Left lung (tissue), 10 donors: ENCODE data around the gene SLC25A41. TPM values are rescaled to one million over a fixed set of nuclear protein-coding genes. Genes with fewer than 3 reads are reported as not detected.

Experiments
- ATAC-seq: fragments of 200-7000 bp; cut with Tn5 transposase; one replicate; pipeline ENCODE4 v1.9.1; 2020; ENCODE audit warnings: moderate library complexity
- DNase-seq, 4 donors: peaks; one replicate each; pipeline ENCODE4 v3.0.0-alpha.2; 2013 to 2020
- H3K27ac ChIP-seq, 2 donors: fragments of 200-600 bp; sonication (generic) in 1 of 2; one replicate each; pipeline versions ENCODE4 v1.5.0 to v1.8.0; 2020 to 2021
- H3K27me3 ChIP-seq, 2 donors: fragments of 200-600 bp; sonication (generic) in 1 of 2; one replicate each; pipeline versions ENCODE4 v1.5.0 to v1.8.0; 2020 to 2021
- H3K36me3 ChIP-seq, 2 donors: fragments of 200-600 bp; sonication (generic) in 1 of 2; one replicate each; pipeline versions ENCODE4 v1.5.0 to v1.8.0; 2020 to 2021
- H3K4me1 ChIP-seq, 2 donors: fragments of 200-600 bp; one replicate each; pipeline ENCODE4 v1.8.0; 2021
- H3K4me3 ChIP-seq, 2 donors: fragments of 200-600 bp; sonication (generic) in 1 of 2; one replicate each; pipeline versions ENCODE4 v1.5.0 to v1.8.0; 2020 to 2021; ENCODE audit warnings: mild to moderate bottlenecking in 1 of 2
- H3K9me3 ChIP-seq, 2 donors: fragments of 200-600 bp; sonication (generic) in 1 of 2; one replicate each; pipeline versions ENCODE4 v1.5.0 to v1.8.0; 2020 to 2021
- intact Hi-C, 2 donors: fragments of 100-400 bp; cut with DNase I; formaldehyde crosslinking; loops; one replicate each; pipeline versions ENCODE4 v1.11.2 to v1.14.2; 2022
- microRNA-seq, 2 donors: library from miRNA; unstranded; fragments of <30 nt; microRNA quantifications; one replicate each; pipeline ENCODE4, GENCODE V29; 2019
- polyA plus RNA-seq, 6 donors: library from polyadenylated mRNA; unstranded; fragments of 120-200 nt; gene quantifications; one replicate each; pipeline ENCODE4 v1.2.1, GENCODE V29; 2013; ENCODE audit not compliant: insufficient read length in 6 of 6
- total RNA-seq, 2 donors: library from RNA; stranded (reverse); fragmentation: NEBNext Ultra II Directional; extraction: Animal tissue kit (Norgen Biotek cat#: 25700); gene quantifications; one replicate each; pipeline ENCODE4 v1.2.1, GENCODE V29; 2021
- TF ChIP-seq, protein P1 (sequence below), 2 donors: fragments of 200-600 bp; sonication (generic) in 1 of 2; IDR thresholded peaks; one replicate each; pipeline versions ENCODE4 v1.5.0 to v1.8.0; 2021; ENCODE audit warnings: antibody characterized with exemption in 2 of 2
- donor health status: DM: no; HTN: yes; CAD: no.
- donor health status: DM: no; HTN: no; CAD: no.

The SLC25A41 gene
- total and polyA plus RNA-seq, 8 donors = 0.31 to 1.7 (median 0.71) TPM

DNA sequence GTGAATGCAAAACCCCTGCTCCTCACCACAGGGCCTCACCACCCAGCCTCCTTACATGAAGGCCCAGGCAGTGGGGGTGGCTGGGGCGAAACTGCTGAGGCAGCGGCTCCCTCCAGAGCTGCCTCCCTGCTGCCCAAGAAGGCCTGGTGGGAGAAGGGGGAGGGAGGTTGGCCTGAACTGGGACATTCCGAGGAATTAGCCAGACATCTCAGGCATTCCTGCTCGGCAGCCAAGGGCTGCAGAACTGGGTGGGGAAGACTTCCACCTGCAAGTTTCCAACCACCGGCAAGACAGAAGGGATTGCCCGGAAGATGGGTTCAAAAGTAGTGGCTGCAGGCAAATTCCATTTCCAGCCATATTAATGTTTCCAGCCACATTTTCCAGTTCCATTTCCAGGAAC lies 55.5 kb downstream of the SLC25A41 start:
- TF ChIP-seq, protein P1, sequence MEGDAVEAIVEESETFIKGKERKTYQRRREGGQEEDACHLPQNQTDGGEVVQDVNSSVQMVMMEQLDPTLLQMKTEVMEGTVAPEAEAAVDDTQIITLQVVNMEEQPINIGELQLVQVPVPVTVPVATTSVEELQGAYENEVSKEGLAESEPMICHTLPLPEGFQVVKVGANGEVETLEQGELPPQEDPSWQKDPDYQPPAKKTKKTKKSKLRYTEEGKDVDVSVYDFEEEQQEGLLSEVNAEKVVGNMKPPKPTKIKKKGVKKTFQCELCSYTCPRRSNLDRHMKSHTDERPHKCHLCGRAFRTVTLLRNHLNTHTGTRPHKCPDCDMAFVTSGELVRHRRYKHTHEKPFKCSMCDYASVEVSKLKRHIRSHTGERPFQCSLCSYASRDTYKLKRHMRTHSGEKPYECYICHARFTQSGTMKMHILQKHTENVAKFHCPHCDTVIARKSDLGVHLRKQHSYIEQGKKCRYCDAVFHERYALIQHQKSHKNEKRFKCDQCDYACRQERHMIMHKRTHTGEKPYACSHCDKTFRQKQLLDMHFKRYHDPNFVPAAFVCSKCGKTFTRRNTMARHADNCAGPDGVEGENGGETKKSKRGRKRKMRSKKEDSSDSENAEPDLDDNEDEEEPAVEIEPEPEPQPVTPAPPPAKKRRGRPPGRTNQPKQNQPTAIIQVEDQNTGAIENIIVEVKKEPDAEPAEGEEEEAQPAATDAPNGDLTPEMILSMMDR (IDR thresholded peaks at IDR 0.05) = no peak
- no peaks in the 10 kb centered on the region for H3K9me3 ChIP-seq
- H3K27me3 ChIP-seq = no peaks in the 10 kb centered on the region
- intact Hi-C loops = no loop called here
- ATAC-seq = no peak
- H3K27ac ChIP-seq = no peak overlapping the region
- peaks cover 0 to 7% of the 10 kb centered on the region in 2 donors for H3K4me1 ChIP-seq
- no peak overlapping the region for H3K4me3 ChIP-seq
- H3K36me3 ChIP-seq = peaks cover 0 to 64% of the 10 kb centered on the region in 2 donors
- DNase-seq = no peak

- H3K27me3 ChIP-seq = no peaks in the 10 kb centered on the region
- no peak for DNase-seq
- H3K9me3 ChIP-seq = no peaks in the 10 kb centered on the region
- ATAC-seq = no peak
- no peak overlapping the region for H3K27ac ChIP-seq
- peaks cover 0 to 50% of the 10 kb centered on the region in 2 donors for H3K36me3 ChIP-seq
- peaks cover 3 to 12% of the 10 kb centered on the region in 2 donors for H3K4me1 ChIP-seq
- TF ChIP-seq, protein P1 (IDR thresholded peaks at IDR 0.05) = no peak
- intact Hi-C loops = no loop called here
- H3K4me3 ChIP-seq = no peak overlapping the region
These were observed 56.9 kb downstream of the SLC25A41 start for GRCh38 chr19:6376512-6377190.

Small RNA genes within 50 kb of the gene (microRNA-seq; reads per million reads assigned to microRNA genes)
- gene MIR3940 (4.6 to 6.4 reads per million in 2 donors), gene MIR6790 (0 reads per million in 2 donors), gene MIR6885 (1.0 to 1.5 reads per million in 2 donors)

Other genes starting within 250 kb of the SLC25A41 start
- gene MLLT1, start 153.8 kb downstream of the SLC25A41 start, total RNA-seq = 10 to 100 TPM; 69.3 to 71.3 TPM
- 100 to 1,000 TPM in 1 of 6 donors, 10 to 100 TPM in 5; 69.4 to 106 (median 89.1) TPM for gene MLLT1, start 153.8 kb downstream of the SLC25A41 start, polyA plus RNA-seq
- not detected for gene ACER1, start 100.2 kb downstream of the SLC25A41 start, total RNA-seq
- gene ACER1, start 100.2 kb downstream of the SLC25A41 start, polyA plus RNA-seq = under 1 TPM in 2 of 6 donors, not detected in 4; 0.15 to 0.30 TPM
- 10 to 100 TPM; 69.5 to 78.4 TPM for gene CLPP, start 72.2 kb downstream of the SLC25A41 start, total RNA-seq
- 10 to 100 TPM; 40.9 to 65.2 (median 54.4) TPM for gene CLPP, start 72.2 kb downstream of the SLC25A41 start, polyA plus RNA-seq
- 10 to 100 TPM; 52.8 to 67.7 TPM for gene ALKBH7, start 61.0 kb downstream of the SLC25A41 start, total RNA-seq
- 10 to 100 TPM; 34.2 to 67.9 (median 48.2) TPM for gene ALKBH7, start 61.0 kb downstream of the SLC25A41 start, polyA plus RNA-seq
- 1 to 10 TPM; 1.9 to 2.1 TPM for gene PSPN, start 57.8 kb downstream of the SLC25A41 start, total RNA-seq
- gene PSPN, start 57.8 kb downstream of the SLC25A41 start, polyA plus RNA-seq = 1 to 10 TPM; 1.8 to 2.7 (median 2.4) TPM
- 10 to 100 TPM; 39.6 to 43.4 TPM for gene GTF2F1, start 40.6 kb downstream of the SLC25A41 start, total RNA-seq
- 10 to 100 TPM; 70.1 to 99.1 (median 77.9) TPM for gene GTF2F1, start 40.6 kb downstream of the SLC25A41 start, polyA plus RNA-seq
- gene KHSRP, start 9.0 kb downstream of the SLC25A41 start, total RNA-seq = 100 to 1,000 TPM; 173 to 203 TPM
- 100 to 1,000 TPM; 247 to 333 (median 284) TPM for gene KHSRP, start 9.0 kb downstream of the SLC25A41 start, polyA plus RNA-seq
- 100 to 1,000 TPM in 1 of 2 donors, 10 to 100 TPM in 1; 57.9 to 118 TPM for gene SLC25A23, start 26.0 kb upstream of the SLC25A41 start, total RNA-seq
- 10 to 100 TPM; 43.1 to 57.8 (median 54.4) TPM for gene SLC25A23, start 26.0 kb upstream of the SLC25A41 start, polyA plus RNA-seq
- 10 to 100 TPM; 38.1 to 78.8 TPM for gene CRB3, start 30.5 kb upstream of the SLC25A41 start, total RNA-seq
- gene CRB3, start 30.5 kb upstream of the SLC25A41 start, polyA plus RNA-seq = 10 to 100 TPM; 14.9 to 21.3 (median 17.8) TPM
- 10 to 100 TPM in 1 of 2 donors, 1 to 10 TPM in 1; 6.7 to 11.8 TPM for gene DENND1C, start 48.0 kb upstream of the SLC25A41 start, total RNA-seq
- 10 to 100 TPM; 17.5 to 22.1 (median 19.7) TPM for gene DENND1C, start 48.0 kb upstream of the SLC25A41 start, polyA plus RNA-seq
- gene TUBB4A, start 68.5 kb upstream of the SLC25A41 start, total RNA-seq = under 1 TPM; 0.35 to 0.65 TPM
- gene TUBB4A, start 68.5 kb upstream of the SLC25A41 start, polyA plus RNA-seq = 1 to 10 TPM; 3.6 to 5.9 (median 4.9) TPM
- gene TNFSF9, start 97.3 kb upstream of the SLC25A41 start, total RNA-seq = 10 to 100 TPM in 1 of 2 donors, 1 to 10 TPM in 1; 5.5 to 10.2 TPM
- gene TNFSF9, start 97.3 kb upstream of the SLC25A41 start, polyA plus RNA-seq = under 1 TPM; 0.20 to 0.70 (median 0.30) TPM
- under 1 TPM in 1 of 2 donors, not detected in 1; 0.42 TPM for gene CD70, start 157.4 kb upstream of the SLC25A41 start, total RNA-seq
- gene CD70, start 157.4 kb upstream of the SLC25A41 start, polyA plus RNA-seq = under 1 TPM in 3 of 6 donors, not detected in 3; 0.22 to 0.53 (median 0.36) TPM
- gene TNFSF14, start 236.4 kb upstream of the SLC25A41 start, total RNA-seq = 1 to 10 TPM; 2.1 to 6.2 TPM
- gene TNFSF14, start 236.4 kb upstream of the SLC25A41 start, polyA plus RNA-seq = under 1 TPM; 0.13 to 0.95 (median 0.34) TPM